GM21528 (cell line): ENCODE data around the gene STX17.
"Not testable (repeated sequence)": the region's sequence is repeated elsewhere in the genome, so short reads cannot be mapped to it uniquely, and the experiment has no call there.

Experiments
- ATAC-seq: cut with Tn5 transposase; IDR thresholded peaks from one replicate; pipeline ENCODE4 v1.9.1; 2021; ENCODE audit warnings: mild to moderate bottlenecking, moderate library complexity; ENCODE audit not compliant: unreplicated experiment, low FRiP score

Gene STX17

DNA sequence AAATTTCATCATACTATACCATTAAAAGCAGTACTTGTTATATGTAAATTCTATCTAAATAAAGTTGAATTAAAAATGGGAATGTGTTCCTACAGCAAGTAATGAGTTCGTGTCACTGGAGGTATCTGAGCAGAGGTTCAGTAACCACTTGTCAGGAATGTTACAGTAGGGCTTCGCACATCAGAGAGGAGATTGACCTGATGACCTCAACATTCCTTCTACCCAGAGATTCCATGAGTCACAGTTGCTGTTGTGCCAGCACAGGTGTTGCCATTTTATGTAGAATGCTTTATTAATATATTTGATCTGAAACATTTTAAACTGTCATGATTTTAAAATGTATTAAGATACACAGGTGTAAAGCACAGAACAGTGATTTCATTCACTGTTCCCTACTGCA, 60.3 kb downstream of the STX17 start:
- no peak for ATAC-seq

DNA sequence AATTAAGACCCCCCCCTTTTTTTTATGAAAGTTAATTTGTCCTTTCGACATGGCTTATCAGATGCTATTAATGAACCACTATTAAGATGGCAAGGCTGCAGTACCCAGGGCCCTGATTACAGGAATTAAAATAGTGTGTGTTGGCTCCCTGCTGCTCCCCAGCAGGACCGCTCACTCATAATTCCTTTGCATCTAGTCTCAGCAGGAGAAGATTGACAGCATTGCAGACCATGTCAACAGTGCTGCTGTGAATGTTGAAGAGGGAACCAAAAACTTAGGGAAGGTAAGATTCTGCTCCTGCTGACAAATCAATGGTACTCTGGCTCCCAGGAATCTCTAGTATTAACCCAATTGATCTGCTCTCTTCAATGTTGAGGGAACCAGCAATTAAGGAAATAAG, 61.0 kb downstream of the STX17 start:
- ATAC-seq: no peak

DNA sequence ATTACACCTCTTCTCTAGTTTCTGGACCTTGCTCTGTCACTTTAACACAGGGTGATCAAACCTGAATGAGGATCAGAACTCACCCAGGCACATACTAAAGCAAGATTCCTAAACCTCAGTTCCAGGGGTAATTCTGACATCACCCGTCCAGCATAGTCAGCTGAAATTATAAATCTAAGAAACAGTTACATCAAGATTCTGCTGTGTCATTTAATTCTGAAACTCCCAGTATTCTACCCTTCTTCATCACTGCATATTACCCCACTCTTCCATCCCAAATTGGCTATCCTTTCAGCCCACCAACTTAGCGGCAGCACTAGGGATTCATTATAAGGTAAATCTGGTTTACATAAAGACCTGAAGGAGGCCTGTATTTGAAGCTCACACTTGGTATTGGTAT, 64.0 kb downstream of the STX17 start:
- no peak for ATAC-seq

DNA sequence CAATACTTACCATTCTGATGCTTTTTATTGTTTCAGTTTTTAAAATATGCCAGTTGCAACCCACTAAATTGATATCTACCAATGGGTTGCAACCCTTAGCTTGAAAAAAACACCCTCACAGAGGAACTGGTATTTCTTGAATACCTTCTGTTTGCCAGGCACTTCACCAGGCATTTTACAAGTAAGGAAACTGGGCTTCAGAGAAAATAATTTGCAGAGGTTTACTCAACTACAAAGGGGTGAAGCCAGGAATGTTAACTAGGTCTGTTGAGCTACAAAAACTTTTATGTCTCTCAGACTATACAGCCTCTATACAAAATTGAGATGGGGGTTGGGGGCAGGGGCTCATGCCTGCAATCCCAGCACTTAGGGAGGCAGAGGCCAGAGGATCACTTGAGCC, 65.0 kb downstream of the STX17 start:
- no peak for ATAC-seq

DNA sequence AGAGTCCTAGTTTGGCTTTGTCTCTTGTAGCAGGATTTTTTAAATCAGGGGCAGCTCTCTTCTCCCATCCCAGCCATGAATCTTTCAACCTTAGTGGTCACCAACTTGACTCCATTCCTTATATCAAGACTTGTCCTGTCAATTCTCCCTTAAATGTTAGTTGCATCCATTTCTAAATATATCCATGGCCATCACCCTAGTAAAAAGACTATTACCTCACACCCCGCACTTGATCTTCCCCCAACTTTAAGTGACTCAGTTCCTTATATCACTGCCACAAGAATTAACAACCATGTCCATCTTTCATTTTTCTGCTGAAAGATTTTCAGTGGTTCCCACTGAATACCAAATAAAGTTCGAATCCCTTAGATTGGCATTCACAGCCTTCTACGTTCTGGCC, 67.0 kb downstream of the STX17 start:
- no peak for ATAC-seq

DNA sequence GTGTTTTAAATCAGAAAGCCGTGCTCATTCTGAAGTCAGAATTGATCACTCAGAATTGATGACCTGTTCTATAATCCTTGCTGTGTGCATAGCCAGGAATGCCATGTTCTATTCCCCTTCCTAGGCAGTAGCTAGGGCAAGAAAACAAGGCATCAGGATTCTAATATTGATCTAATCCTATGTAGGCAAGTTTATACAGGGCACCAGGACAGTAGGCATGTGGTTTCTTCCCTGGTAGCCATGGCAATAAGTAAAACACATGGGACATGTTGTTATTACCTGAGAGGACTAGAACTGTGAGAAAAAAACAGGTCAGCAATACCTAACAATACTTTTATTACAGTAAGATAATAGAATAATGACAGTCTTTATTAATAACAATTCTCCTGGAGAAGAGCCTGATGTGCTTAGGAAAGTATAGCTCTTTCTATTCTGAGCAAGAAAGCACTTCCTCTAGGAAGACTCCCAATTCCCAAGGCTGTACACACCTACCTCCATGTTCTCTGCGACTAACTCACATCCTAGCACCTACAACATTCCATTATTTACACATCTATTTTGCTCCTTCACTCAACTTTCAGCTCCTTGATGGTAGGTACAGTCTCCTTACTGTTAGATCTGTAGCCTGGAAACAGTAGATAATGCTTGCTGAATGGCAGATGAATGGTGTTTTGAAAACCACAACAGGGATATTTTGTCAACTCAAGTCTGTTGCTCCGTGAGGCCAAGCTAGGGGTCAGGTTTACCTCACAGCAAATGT, 70.8 kb downstream of the STX17 start:
- ATAC-seq: no peak

DNA sequence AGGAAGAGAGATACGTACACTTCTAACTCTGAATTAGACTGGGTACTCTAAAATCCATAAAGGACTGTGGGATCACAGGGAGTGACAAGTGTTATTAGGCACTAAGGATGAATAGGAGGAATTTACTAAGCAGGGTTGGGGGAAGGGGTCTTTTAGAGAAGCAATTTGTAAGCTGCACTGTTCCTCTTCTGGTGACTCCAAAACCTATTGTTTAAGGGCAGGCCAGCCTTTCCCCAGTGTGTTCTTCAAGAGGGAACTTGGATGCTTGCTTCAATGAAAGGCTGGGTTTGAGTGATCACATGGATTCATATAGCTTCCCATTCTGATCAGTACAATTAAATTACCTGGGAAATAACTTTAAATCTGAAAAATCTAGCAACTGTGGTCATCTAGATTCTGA, 71.8 kb downstream of the STX17 start:
- ATAC-seq: no peak

DNA sequence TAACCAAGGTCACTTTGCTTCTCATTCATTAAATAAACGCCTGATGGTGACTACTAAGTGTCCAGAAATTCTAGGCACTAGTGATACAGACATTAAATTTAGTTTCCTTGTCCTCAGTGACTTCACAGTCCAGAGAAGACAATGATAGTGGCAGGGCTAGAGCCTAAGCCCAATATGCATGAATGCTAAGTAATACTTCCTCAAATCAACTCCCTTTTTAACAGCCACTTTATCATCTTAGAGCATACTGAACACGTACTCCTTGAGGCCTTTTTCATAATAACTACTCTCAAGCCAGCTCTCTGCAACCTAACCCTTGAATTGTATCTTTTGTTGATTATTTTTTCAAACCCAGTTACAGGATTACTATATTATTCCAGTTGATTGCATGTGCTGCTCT, 74.1 kb downstream of the STX17 start:
- ATAC-seq: no peak

DNA sequence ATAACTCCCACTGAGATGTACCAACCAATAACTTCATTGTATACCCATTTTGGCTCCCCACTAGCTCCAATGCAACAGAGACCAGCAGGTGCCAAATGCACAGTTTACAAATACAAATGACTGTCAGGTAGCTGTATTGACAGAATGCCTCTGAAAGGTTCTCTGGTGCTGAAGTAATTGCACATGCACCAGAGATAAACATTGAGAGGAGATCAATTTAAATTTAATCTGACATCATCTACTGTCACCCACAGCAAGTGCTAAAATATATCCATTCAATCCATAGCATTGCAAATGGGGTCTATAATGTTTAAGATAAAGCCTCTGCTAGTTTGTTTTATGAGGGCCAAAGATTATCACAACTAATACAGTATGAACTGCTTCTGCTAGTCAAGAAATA, 80.2 kb downstream of the STX17 start:
- no peak for ATAC-seq

DNA sequence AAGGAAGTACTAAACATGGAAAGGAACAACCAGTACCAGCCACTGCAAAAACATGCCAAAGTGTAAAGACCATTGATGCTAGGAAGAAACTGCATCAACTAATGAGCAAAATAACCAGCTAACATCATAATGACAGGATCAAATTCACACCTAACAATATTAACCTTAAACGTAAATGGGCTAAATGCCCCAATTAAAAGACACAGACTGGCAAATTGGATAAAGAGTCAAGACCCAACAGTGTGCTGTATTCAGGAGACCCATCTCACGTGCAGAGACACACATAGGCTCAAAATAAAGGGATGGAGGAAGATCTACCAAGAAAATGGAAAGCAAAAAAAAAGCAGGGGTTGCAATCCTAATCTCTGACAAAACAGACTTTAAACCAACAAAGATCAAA, 84.1 kb downstream of the STX17 start:
- ATAC-seq: not testable (repeated sequence)

DNA sequence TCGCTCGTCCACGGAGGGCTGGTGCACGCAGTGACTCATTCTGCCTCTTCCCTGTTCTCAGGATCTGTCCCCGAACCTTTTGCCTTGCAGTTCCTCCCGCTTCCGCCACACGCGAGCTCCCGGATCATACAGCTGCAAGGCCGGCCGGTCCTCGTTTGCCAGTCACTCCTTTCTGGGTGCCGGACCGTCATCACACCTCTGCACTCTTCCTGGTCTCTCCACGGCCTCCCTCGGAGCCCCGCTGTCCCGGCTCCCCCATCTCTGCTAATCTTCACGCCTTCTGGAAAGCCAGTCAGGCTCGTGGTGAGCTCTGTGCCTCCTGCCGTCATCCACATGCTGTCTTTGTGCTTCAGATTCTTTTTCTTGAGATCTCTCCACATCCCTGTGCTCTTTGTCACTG, 91.8 kb downstream of the STX17 start:
- no peak for ATAC-seq

DNA sequence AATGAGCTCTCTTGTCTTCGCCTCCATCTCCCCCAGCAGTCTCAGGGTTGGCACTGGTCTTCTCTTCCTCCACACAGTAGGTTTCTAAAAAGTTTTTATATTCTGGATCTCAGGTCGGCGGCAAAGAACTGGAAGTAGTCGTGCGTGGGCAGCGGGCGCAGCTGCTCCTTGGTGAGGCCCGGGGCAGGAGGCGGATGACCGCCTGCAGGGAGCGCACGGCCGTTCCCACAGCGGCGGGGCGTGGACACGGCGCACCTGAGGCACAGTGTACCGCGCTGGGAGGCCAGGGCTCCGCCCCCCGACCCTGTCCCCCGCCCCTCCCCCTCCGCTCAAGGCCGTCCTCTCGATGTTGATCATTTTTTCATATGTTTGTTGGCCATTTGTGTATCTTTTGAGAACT, 92.4 kb downstream of the STX17 start:
- no peak for ATAC-seq

DNA sequence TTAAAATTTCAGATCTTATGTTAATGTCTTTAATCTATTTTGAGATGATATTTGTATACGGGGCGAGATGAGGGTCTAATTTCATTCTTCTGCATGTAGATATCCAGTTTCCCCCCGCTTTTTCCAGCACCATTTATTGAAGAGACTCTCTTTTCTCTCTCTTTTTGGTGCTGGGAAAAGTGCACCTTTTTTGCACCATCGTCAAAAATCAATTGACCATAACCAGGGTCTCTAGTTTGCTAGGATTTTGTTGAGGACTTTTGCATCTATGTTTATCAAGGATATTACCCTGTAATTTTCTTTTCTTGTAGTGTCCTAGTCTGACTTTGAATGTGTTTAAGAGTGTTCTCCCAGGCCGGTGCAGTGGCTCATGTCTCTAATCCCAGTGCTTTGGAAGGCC, 93.3 kb downstream of the STX17 start:
- no peak for ATAC-seq

DNA sequence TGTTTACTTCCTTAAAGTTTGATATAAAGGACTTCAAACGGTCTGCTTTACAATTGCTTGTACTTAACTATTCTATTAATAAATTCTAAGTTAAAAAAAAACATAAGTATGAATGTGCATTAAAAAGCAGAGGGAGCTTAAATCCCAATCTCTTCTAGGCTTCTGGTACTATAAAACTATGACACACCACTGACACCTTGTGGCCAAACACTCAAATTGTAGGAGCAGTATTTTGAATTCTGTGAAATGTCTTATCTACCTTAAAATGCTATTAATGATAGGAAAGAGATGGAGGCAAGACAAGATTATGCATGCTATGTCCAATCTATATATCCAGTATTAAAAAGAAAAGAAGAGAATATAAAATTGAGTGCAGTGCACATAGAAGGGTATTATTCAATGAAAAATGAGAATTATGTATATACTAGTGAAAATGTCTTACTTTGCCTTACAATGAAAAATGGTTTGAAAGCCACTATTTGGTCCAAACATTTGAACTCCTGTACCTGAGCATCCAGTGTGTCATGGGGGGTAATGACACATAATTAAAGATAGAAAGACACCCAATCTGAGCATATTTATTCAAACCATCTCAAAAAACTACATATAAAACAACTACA, 104.7 kb downstream of the STX17 start:
- no peak for ATAC-seq

DNA sequence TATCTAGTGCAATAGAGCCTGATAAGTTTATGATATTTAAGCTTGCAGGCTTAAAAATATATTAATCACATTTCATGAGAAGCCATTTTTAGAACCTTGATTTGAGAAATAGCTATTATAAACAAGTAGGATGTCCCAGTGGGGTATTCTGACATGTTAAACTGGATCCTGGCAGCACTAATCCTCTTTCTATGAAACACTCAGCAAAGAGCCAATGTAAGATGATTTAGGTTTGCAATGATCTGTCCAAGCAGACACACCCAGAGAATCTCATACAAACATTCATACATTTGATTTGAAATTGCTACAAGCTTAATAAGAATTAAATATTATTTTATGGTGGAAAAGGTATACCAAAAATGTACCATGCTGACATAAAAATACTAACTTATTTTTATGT, 105.8 kb downstream of the STX17 start:
- ATAC-seq: no peak

DNA sequence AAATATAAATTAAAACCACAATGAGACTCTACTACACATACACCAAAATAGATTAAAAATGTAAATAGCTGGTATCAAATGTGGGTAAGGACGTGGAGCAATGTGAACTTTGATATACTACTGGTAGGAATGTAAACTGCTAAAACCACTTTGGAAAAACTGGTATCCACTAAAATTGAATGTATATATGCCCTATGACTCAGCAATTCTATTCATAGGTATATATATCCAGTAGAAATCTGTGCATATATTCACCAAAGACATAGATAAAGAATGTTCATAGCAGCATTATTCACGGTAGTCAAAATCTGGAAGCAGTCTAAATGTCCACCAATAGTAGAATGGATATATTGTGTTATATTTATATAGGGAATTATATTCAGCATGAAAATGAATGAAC, 107.1 kb downstream of the STX17 start:
- no peak for ATAC-seq

DNA sequence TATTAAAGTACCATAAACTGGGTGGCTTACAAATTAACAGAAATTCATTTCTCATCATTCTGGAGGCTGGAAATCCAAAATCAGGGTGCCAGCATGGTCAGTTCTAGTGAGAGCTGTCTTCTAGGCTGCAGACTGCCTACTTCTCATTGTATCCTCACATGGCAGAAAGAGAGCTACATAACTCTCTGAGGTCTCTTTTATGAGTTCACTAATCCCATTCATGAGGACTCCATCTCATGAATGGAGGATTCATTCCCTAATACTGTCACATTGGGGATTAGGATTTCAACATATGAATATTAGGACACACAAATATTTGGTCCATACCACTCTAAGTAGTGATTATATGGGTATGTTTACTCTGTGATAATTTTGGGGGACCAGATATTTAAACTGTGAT, 108.4 kb downstream of the STX17 start:
- no peak for ATAC-seq

DNA sequence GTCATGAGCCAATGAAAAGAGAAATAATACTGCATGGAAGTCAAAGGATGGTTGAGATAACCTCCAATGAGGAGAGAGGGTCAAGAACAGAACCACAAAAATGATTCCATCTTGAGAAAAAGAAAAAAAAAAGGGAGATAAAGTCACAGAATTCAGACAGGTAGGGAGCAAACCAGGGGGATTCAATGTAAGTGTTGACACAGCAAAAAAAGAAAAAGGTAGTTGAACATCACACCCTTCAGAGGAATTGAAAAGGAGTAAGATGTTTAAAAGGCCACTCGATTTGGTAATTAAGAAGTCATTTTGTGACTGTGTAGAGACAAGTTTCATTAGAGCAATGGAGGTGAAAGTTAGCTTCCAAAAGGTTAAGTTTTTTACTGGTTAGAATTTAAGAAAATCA, 113.1 kb downstream of the STX17 start:
- ATAC-seq: no peak
